SK-N-SH treated with all-trans-retinoic acid at 6 μM for 48 hours (cell line): ENCODE data around the gene ARHGEF11.

ENCODE experiments used
- ATAC-seq: fragments of 200-7000 bp; cut with Tn5 transposase; 3 replicates; pipeline ENCODE4 v1.9.1; 2020; ENCODE audit warnings: mild to moderate bottlenecking, moderate library complexity
- ARNTL ChIP-seq: fragments of 450-650 bp; formaldehyde crosslinking; IDR thresholded peaks from 2 replicates; pipeline ENCODE4 v1.5.0; 2020; ENCODE audit warnings: low read depth, mild to moderate bottlenecking, moderate library complexity, borderline replicate concordance
- CSDC2 ChIP-seq: fragments of 250-450 bp; sonication (Bioruptor Pico); IDR thresholded peaks from 2 replicates; pipeline ENCODE4 v1.5.0; 2020; ENCODE audit warnings: mild to moderate bottlenecking, moderate library complexity
- ESRRG ChIP-seq: fragments of 250-450 bp; sonication (Bioruptor Pico); IDR thresholded peaks from 2 replicates; pipeline ENCODE4 v1.6.1; 2021; ENCODE audit warnings: mild to moderate bottlenecking
- GLIS3 ChIP-seq: fragments of 250-450 bp; sonication (Bioruptor Pico); IDR thresholded peaks from 2 replicates; pipeline ENCODE4 v1.5.0; 2020; ENCODE audit warnings: mild to moderate bottlenecking, moderate library complexity
- PPARA ChIP-seq: fragments of 250-450 bp; sonication (Bioruptor Pico); IDR thresholded peaks from 2 replicates; pipeline ENCODE4 v1.5.0; 2020; ENCODE audit warnings: mild to moderate bottlenecking, borderline replicate concordance
- RARB ChIP-seq: fragments of 250-450 bp; sonication (Bioruptor Pico); IDR thresholded peaks from 2 replicates; pipeline ENCODE4 v1.8.0; 2021; ENCODE audit warnings: mild to moderate bottlenecking, moderate library complexity
- SNAI2 ChIP-seq: fragments of 250-450 bp; sonication (Bioruptor Pico); IDR thresholded peaks from 2 replicates; pipeline ENCODE4 v1.5.0; 2020; ENCODE audit warnings: mild to moderate bottlenecking, moderate library complexity
- TOX ChIP-seq: fragments of 250-450 bp; sonication (Bioruptor Pico); IDR thresholded peaks from 2 replicates; pipeline ENCODE4 v1.8.0; 2021; ENCODE audit warnings: mild to moderate bottlenecking, moderate library complexity, borderline replicate concordance
- ZC3H10 ChIP-seq: fragments of 250-450 bp; sonication (Bioruptor Pico); IDR thresholded peaks from 2 replicates; pipeline ENCODE4 v1.5.1; 2021; ENCODE audit warnings: mild to moderate bottlenecking, moderate library complexity
- ZFP3 ChIP-seq: fragments of 250-450 bp; sonication (Bioruptor Pico); IDR thresholded peaks from 2 replicates; pipeline ENCODE4 v1.5.0; 2020; ENCODE audit warnings: mild to moderate bottlenecking, moderate library complexity
- ZFP30 ChIP-seq: fragments of 450-650 bp; formaldehyde crosslinking; IDR thresholded peaks from 2 replicates; pipeline ENCODE4 v1.5.0; 2022; ENCODE audit warnings: mild to moderate bottlenecking, moderate library complexity
- ZNF565 ChIP-seq: fragments of 450-650 bp; formaldehyde crosslinking; conservative IDR thresholded peaks from 2 replicates; pipeline ENCODE4 v1.5.0; 2020; ENCODE audit warnings: low read depth, mild to moderate bottlenecking, moderate library complexity
- ZNF8 ChIP-seq: fragments of 450-650 bp; formaldehyde crosslinking; IDR thresholded peaks from 2 replicates; pipeline ENCODE4 v1.5.0; 2020; ENCODE audit warnings: mild to moderate bottlenecking, moderate library complexity
- TF ChIP-seq, protein P1 (sequence below): fragments of 250-450 bp; sonication (Bioruptor Pico); IDR thresholded peaks from 2 replicates; pipeline ENCODE4 v1.8.0; 2020; ENCODE audit warnings: mild to moderate bottlenecking, moderate library complexity, borderline replicate concordance
- TF ChIP-seq, protein P2 (sequence below): fragments of 250-450 bp; sonication (Bioruptor Pico); IDR thresholded peaks from 2 replicates; pipeline ENCODE4 v1.8.0; 2021; ENCODE audit warnings: low read depth, mild to moderate bottlenecking, moderate library complexity, borderline replicate concordance
- TF ChIP-seq, protein P3 (sequence below): fragments of 250-450 bp; sonication (Bioruptor Pico); IDR thresholded peaks from 2 replicates; pipeline ENCODE4 v1.5.0; 2020; ENCODE audit warnings: mild to moderate bottlenecking, moderate library complexity
- TF ChIP-seq, protein P4 (sequence below): fragments of 250-450 bp; sonication (Bioruptor Pico); IDR thresholded peaks from 2 replicates; pipeline ENCODE4 v1.5.1; 2021; ENCODE audit warnings: mild to moderate bottlenecking, moderate library complexity

The ARHGEF11 gene

DNA sequence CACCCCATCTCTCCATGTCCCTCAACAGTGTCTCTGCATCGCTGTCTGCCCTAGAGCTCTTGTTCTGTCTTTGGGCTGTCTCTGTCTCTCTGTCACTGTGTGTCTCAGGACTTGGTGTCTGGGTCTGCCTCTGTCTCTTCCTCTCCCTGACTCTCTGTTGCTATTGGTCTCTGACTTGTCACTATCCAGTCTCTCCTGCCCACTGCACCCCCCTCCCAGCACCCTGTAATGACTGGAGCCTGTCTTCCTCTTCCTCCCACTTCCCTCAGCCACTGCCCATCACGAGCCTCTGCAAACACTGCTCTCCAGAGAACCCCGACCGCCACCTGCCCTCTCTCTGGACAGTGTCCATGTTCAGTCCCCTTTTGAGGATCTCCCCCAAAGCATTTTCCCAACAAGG lies 139.9 kb downstream of the ARHGEF11 start:
- no peak for ATAC-seq
- no peak for TF ChIP-seq ESRRG
- TF ChIP-seq RARB (CRISPR knock-in tag) = no peak
- TF ChIP-seq ZNF565 (CRISPR knock-in tag) = no peak
- TF ChIP-seq PPARA (CRISPR knock-in tag) = no peak
- no peak for TF ChIP-seq CSDC2
- TF ChIP-seq, protein P1, sequence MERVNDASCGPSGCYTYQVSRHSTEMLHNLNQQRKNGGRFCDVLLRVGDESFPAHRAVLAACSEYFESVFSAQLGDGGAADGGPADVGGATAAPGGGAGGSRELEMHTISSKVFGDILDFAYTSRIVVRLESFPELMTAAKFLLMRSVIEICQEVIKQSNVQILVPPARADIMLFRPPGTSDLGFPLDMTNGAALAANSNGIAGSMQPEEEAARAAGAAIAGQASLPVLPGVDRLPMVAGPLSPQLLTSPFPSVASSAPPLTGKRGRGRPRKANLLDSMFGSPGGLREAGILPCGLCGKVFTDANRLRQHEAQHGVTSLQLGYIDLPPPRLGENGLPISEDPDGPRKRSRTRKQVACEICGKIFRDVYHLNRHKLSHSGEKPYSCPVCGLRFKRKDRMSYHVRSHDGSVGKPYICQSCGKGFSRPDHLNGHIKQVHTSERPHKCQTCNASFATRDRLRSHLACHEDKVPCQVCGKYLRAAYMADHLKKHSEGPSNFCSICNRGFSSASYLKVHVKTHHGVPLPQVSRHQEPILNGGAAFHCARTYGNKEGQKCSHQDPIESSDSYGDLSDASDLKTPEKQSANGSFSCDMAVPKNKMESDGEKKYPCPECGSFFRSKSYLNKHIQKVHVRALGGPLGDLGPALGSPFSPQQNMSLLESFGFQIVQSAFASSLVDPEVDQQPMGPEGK (CRISPR knock-in tag) = no peak
- TF ChIP-seq GLIS3 (CRISPR knock-in tag) = no peak
- no peak for TF ChIP-seq ZC3H10 (CRISPR knock-in tag)
- TF ChIP-seq, protein P2, sequence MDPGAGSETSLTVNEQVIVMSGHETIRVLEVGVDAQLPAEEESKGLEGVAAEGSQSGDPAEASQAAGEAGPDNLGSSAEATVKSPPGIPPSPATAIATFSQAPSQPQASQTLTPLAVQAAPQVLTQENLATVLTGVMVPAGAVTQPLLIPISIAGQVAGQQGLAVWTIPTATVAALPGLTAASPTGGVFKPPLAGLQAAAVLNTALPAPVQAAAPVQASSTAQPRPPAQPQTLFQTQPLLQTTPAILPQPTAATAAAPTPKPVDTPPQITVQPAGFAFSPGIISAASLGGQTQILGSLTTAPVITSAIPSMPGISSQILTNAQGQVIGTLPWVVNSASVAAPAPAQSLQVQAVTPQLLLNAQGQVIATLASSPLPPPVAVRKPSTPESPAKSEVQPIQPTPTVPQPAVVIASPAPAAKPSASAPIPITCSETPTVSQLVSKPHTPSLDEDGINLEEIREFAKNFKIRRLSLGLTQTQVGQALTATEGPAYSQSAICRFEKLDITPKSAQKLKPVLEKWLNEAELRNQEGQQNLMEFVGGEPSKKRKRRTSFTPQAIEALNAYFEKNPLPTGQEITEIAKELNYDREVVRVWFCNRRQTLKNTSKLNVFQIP = no peak
- TF ChIP-seq, all 23 proteins: peak for 0

DNA sequence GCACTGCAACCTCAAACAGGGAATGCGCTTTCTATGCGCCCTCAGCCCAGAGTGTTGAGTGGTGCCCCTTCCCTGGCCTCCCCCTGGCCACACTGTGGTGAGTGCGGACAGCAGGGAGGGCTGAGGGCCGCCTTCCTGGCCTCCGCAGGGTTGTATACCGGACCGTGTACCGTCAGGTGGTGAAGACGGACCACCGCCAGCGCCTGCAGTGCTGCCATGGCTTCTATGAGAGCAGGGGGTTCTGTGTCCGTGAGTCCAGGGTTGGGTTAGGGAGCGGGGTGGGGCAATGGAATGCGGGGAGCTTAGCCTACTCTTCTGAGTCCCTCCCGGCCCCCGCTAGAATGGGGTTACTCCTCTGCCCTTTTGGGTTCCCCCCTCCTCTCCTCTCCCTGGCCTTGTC lies 140.4 kb downstream of the ARHGEF11 start:
- no peak for ATAC-seq
- TF ChIP-seq TOX (CRISPR knock-in tag) = no peak
- TF ChIP-seq RARB (CRISPR knock-in tag) = no peak
- no peak for TF ChIP-seq PPARA (CRISPR knock-in tag)
- TF ChIP-seq, protein P3, sequence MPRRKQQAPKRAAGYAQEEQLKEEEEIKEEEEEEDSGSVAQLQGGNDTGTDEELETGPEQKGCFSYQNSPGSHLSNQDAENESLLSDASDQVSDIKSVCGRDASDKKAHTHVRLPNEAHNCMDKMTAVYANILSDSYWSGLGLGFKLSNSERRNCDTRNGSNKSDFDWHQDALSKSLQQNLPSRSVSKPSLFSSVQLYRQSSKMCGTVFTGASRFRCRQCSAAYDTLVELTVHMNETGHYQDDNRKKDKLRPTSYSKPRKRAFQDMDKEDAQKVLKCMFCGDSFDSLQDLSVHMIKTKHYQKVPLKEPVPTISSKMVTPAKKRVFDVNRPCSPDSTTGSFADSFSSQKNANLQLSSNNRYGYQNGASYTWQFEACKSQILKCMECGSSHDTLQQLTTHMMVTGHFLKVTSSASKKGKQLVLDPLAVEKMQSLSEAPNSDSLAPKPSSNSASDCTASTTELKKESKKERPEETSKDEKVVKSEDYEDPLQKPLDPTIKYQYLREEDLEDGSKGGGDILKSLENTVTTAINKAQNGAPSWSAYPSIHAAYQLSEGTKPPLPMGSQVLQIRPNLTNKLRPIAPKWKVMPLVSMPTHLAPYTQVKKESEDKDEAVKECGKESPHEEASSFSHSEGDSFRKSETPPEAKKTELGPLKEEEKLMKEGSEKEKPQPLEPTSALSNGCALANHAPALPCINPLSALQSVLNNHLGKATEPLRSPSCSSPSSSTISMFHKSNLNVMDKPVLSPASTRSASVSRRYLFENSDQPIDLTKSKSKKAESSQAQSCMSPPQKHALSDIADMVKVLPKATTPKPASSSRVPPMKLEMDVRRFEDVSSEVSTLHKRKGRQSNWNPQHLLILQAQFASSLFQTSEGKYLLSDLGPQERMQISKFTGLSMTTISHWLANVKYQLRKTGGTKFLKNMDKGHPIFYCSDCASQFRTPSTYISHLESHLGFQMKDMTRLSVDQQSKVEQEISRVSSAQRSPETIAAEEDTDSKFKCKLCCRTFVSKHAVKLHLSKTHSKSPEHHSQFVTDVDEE (CRISPR knock-in tag) = no peak
- no peak for TF ChIP-seq ARNTL (CRISPR knock-in tag)

DNA sequence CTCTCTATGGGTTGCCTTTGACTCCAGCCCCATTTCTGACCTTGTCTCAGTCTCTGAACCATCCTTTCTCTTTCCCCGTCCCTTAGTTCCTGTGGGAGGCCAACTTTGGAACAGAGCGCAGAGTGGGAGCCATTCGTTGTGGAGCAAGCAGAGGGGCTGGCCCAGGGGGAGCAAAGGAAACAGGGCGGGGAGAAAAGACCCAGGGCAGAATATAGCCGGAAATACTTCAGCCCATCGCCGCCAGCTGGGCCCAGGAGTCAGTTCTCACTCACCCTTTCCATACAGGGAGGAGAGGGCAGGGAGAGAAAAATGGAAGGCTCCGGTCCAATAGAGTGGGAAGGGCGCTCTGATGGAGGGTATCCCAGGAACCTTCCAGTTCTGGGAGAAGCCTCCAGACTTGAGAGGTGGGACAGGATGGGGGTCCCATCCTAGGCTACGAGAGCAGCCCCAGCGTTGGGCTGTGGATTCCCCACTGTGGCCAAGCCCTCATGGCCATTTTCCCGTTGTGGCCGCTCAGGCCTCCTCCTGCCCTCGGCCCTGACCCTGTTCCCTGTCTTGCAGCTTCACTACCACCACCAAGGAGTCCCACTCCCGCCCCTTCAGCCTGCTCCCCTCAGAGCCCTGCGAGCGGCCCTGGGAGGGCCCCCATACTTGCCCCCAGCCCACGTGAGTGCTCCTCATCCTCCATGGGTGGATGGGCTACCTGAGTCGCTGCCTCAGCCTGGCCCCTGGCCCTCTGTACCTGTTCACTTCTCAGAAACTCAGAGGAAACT lies 141.2 kb downstream of the ARHGEF11 start:
- TF ChIP-seq SNAI2 (CRISPR knock-in tag) (no peak), ZNF565 (CRISPR knock-in tag) (no peak), ZFP30 (CRISPR knock-in tag) (no peak), ARNTL (CRISPR knock-in tag) (no peak), ZFP3 (CRISPR knock-in tag) (no peak), ZC3H10 (CRISPR knock-in tag) (no peak), ESRRG (no peak), RARB (CRISPR knock-in tag) (no peak), ZNF8 (CRISPR knock-in tag) (no peak), CSDC2 (no peak)
- TF ChIP-seq, protein P3 (CRISPR knock-in tag) = no peak
- TF ChIP-seq, protein P2 = no peak
- TF ChIP-seq, protein P4, sequence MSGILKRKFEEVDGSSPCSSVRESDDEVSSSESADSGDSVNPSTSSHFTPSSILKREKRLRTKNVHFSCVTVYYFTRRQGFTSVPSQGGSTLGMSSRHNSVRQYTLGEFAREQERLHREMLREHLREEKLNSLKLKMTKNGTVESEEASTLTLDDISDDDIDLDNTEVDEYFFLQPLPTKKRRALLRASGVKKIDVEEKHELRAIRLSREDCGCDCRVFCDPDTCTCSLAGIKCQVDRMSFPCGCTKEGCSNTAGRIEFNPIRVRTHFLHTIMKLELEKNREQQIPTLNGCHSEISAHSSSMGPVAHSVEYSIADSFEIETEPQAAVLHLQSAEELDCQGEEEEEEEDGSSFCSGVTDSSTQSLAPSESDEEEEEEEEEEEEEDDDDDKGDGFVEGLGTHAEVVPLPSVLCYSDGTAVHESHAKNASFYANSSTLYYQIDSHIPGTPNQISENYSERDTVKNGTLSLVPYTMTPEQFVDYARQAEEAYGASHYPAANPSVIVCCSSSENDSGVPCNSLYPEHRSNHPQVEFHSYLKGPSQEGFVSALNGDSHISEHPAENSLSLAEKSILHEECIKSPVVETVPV (CRISPR knock-in tag) = no peak
- no peak for ATAC-seq
